Skin epidermis (tissue), 12 donors: Measurements from ENCODE around the gene HES5.
"Not testable (repeated sequence)": the region's sequence is repeated elsewhere in the genome, so short reads cannot be mapped to it uniquely, and the experiment has no call there.

ENCODE experiments used
- H3K27ac ChIP-seq, 21 experiments: fragments of 200-600 bp; sonication (generic) in 11 of 21; one replicate each; pipeline ENCODE4 v1.5.0; 2020; ENCODE audit warnings: mild to moderate bottlenecking in 3 of 21, inconsistent platforms in 2 of 21, moderate library complexity in 2 of 21
- H3K4me3 ChIP-seq, 7 experiments: fragments of 200-600 bp; sonication (generic) in 2 of 7; one replicate each; pipeline ENCODE4 v1.5.0; 2020; ENCODE audit warnings: inconsistent platforms in 2 of 7, mild to moderate bottlenecking in 2 of 7, moderate library complexity in 1 of 7

HES5 gene

GRCh38 chr1:2550309-2550861, 20.3 kb upstream of the HES5 start:
- H3K4me3 ChIP-seq: not testable (repeated sequence)

DNA sequence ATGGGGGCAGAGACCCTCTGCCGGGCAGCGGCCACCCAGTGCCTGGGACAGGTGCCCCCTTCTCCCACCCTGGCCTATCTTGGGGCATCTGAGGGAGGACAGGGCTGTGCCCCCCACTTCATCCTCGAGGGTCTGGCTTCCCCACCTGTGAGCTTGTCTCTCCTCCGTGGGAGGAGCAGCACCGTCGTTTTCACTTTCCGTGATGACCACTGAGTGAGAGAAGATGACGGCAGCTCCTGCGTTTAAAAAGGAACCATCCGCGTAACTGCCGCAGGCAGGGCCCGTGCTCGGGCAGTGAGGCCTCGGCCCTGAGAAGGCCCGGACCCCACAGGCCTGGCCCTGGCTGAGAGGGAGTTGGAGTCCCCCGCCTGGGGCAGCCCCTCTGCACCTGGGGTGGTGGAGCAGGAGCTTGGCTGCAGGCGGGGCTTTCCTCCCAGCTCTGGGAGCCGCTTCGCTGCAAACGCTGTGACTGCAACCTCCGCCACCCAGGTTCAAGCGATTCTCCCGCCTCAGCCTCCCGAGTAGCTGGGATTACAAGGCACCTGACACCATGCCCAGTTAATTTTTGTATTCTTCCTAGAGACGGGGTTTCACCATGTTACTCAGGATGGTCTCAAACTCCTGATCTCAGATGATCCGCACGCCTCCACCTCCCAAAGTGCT, 19.4 kb upstream of the HES5 start:
- Histone ChIP-seq H3K4me3 (peak overlapping the region in 1 of 7 experiments; percentile 58), H3K27ac (peak overlapping the region; percentile 79 to 100 (median 94))

More at GRCh38 chr1:2550309-2550861, 20.3 kb upstream of the HES5 start:
- H3K27ac ChIP-seq: peak overlapping the region in 6 of 21 experiments; percentile 15 to 97 (median 61)

DNA sequence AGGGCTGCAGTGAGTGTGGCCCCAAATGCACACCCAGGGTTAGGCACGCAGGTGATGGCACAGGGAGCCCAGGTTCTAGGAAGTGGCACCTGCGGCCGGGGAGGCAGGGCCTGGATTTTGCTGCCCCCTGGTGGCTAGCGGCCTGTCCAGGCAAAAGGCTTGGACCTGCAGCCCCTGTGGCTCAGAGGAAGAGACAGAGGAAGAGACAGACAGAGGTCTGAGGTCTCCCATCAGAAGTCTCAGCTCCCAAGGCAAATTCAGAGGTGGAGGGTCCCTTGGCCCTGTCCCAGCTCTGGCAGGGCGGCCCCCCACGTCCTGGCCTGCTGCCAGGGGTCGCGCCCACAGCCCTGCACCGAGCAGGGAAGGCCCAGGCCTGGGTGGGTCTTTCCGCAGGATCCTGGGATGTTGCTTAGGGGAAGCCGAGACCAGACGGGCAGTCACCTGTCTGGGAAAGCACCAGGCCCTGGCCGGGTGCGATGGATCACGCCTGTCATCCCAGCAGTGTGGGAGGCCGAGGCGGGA, 18.1 kb upstream of the HES5 start:
- peak overlapping the region; percentile 57 to 100 (median 94) for H3K27ac ChIP-seq
- H3K4me3 ChIP-seq: peak overlapping the region; percentile 42 to 67 (median 48)

DNA sequence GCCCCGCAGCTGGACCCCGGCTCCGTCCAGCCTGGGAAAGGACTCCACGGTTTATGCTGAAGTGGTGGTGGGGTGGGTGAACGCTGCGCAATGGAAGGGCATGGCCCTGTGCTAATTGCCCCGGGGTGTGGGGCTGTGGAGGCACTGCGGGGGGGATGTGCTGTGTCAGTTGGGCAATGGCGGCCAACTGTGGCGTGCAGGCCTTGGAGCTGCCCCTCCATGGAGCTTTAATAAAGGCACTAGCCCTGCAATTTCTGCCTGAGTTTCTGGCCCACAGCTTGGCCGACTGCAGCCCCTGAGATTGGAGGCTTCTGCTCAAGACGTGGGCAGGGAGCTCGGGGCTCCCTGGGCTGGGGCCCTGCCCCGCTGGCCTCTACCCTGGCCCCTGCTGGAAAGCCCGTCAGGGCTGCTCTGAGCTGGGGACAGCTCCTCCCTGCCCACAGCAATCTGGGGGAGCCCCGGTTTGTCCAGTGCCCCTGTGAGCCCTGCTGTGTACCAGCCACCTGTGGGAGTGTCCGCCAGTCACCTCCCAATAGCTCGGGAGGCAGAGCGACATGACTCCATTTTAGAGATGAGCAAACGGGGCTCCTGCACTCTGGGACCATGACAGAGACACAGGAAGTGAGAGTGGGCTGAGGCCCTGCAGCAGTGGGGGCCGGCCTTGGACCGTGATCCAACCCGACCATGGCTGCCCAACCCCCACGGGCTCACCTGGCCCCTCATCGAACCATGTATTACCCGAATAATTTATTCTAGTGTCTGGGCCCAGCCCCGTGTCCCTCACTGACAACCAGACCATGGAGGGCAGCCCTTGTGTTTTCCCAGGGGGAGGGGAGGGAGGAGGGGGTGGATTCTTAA, 17.4 kb upstream of the HES5 start:
- H3K27ac ChIP-seq: peak overlapping the region in 20 of 21 experiments; percentile 83 to 100 (median 94)
- peak overlapping the region; percentile 42 to 67 (median 48) for H3K4me3 ChIP-seq

GRCh38 chr1:2546515-2547209, 16.6 kb upstream of the HES5 start:
- Histone ChIP-seq H3K27ac (peak overlapping the region; percentile 33 to 100 (median 94)), H3K4me3 (peak overlapping the region; percentile 42 to 67 (median 48))

- Histone ChIP-seq H3K27ac (peak overlapping the region; percentile 33 to 100 (median 94)), H3K4me3 (peak overlapping the region; percentile 42 to 67 (median 48))
These were observed 15.9 kb upstream of the HES5 start for GRCh38 chr1:2545754-2546514.

GRCh38 chr1:2544875-2545640, 15.0 kb upstream of the HES5 start:
- Histone ChIP-seq H3K4me3 (no peak overlapping the region), H3K27ac (peak overlapping the region in 13 of 21 experiments; percentile 34 to 100 (median 63))

DNA sequence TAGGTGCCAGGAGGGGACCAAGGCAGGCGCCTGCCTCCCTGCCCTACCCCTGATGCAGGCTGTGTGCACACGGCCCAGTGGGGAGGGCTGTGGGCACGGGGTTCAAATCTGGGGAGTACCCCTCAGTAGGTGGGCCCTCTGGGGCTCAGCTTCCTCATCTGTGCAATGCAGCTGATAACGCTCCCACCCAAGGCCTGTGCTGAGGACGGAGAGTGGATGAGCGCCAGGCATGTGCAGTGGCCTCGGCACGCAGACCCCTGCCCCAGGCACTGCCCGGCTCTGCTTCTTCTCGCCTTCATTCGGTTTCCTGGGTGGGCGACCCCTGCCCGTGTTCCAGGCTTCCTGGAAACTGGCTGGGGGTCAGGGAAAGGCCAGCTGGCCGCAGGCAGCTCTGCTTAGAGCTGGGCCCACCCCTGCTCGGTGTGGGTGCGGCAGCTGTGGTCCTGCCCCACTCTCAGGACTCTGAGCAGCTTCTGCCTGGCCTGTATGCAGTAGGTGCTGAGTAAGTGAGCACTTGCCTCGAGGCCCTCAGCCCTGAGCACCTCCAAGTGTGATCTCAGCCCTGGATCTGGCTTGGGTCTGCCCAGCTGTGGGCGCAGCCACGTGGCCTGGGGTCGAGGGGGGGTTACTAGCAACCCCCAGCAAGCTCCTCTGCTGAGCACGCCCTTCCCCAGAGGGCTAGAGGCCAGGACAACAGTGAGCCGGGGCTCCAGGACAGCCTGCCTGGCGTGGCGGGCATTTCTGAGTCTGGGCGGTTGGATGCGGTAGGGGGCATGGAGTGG, 14.2 kb upstream of the HES5 start:
- Histone ChIP-seq H3K4me3 (no peak overlapping the region), H3K27ac (peak overlapping the region in 5 of 21 experiments; percentile 19 to 94 (median 63))

- Histone ChIP-seq H3K27ac (peak overlapping the region in 4 of 21 experiments; percentile 17 to 42 (median 28)), H3K4me3 (no peak overlapping the region)
These were observed 13.6 kb upstream of the HES5 start for GRCh38 chr1:2543543-2544092.

GRCh38 chr1:2542246-2542915, 12.3 kb upstream of the HES5 start:
- no peak overlapping the region for H3K27ac ChIP-seq
- no peak overlapping the region for H3K4me3 ChIP-seq

- no peak overlapping the region for H3K27ac ChIP-seq
- no peak overlapping the region for H3K4me3 ChIP-seq
These were observed 11.7 kb upstream of the HES5 start for GRCh38 chr1:2541619-2542245.

DNA sequence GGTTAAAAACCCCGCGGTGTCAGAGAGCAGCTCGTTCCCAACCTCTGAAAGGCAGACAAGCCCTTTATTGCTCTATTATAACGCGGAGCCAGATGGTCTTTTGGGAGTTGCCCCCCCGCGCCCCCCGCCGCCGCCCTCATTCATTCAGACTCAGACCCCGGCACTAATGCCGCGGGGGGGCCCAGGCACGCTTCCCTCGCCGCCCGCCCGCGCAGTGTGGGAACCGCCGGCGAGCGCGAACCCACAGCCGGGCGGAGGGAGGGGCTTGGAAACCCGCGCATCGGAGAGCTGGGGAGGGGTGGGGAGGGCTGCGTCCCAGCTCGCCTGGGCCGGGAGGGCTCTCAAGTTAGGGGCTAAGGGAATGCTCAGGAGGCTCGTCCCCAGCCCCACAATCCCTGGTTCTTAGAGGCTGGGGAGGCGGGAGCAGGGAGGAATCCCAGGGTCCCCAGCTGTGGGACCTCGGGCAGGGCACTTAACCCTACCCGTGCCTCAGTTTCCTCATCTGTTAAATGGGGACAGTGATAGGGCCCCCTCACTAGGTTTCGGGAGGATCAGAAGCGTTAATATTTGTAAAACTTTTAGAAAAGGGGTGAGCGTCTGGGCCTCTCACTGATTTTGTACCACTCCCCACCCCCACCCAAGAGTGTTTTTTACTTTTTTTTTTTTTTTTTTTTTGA, 10.9 kb upstream of the HES5 start:
- Histone ChIP-seq H3K27ac (no peak overlapping the region), H3K4me3 (no peak overlapping the region)

GRCh38 chr1:2539312-2539907, 9.3 kb upstream of the HES5 start:
- Histone ChIP-seq H3K4me3 (no peak overlapping the region), H3K27ac (no peak overlapping the region)

DNA sequence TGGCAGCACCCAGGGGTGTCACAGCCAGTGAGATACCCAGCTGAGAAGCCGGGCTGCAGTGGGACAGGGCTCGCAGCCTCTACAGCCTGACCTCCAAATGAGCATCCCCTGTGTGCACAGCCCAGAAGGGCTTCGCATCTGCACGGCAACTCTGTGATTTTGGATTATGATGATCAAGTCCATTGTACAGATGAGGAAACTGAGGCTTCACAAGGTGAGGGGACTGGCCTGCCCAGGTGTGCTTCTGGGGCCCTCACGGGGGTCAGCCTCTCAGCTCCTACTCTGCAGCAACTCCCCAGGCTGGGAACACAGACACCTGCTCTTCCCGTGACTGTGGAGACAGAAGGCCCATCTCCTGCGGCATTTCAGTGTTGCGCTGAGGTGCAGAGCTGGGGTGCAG, 8.8 kb upstream of the HES5 start:
- no peak overlapping the region for H3K27ac ChIP-seq
- H3K4me3 ChIP-seq: no peak overlapping the region

DNA sequence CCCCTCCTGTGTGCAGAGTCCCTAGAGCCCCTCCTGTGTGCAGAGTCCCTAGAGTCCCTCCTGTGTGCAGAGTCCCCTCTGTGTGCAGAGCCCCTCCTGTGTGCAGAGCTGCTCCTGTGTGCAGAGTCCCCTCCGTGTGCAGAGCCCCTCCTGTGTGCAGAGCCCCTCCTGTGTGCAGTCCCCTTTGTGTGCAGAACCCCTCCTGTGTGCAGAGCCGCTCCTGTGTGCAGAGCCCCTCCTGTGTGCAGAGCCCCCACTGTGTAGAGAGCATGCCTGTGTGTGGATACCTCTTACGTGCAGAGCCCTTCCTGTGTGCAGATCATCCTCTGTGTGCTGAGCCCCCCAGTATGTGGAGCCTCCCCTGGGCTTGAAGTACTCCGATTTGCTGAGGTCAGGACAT, 8.3 kb upstream of the HES5 start:
- no peak overlapping the region for H3K4me3 ChIP-seq
- H3K27ac ChIP-seq: no peak overlapping the region
